ENCODE measurements around the gene RFX2. TPM values are rescaled to one million over a fixed set of nuclear protein-coding genes. Genes with fewer than 3 reads are reported as not detected.

RFX2 gene
- total RNA-seq, 1 experiment from 2014 or later, result 3.7 TPM

DNA sequence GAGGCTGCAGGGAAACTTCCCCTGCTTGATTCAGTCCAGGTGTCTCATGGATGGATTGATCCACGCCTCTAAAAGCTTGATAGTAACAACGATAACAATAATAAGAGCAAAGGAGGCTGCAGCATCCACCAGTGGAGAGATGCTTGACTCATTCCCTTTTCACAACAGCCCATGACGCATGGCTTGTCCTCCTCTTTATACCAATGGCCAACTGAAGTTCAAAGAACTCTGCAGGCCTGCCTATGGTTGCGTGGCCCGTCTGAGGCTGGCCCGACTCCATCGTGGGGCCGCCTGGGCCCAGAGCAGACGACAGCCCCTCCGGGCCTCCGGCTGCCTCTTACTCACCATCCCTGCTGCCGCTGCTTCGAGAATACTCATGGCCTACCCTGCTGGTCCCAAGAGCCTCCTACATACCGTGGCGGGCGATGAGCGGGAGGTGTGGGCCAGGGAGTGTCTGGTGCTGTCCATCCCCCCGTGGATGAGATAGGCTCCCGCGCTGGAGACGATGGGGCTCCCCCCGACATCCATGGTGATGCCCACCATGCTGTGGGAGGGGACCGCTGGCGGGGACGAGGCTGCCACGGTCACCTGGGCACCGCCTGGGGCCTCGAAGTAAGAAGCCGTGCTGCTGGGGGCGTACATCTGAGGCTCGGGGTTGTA, 70.6 kb downstream of the RFX2 start:
- no peaks in the 10 kb centered on the region for H4K20me1 ChIP-seq (ENCODE audit: control insufficient read depth, insufficient read depth, insufficient read length)
- H2BK120ac ChIP-seq (ENCODE audit: low read depth, low read length, poor library complexity, severe bottlenecking), result no peak overlapping the region
- H3K56ac ChIP-seq (ENCODE audit: insufficient read length, low read depth, low read length), result no peak overlapping the region
- H3K14ac ChIP-seq (ENCODE audit: insufficient read depth, low read length), result no peak overlapping the region
- TF ChIP-seq, protein P1, sequence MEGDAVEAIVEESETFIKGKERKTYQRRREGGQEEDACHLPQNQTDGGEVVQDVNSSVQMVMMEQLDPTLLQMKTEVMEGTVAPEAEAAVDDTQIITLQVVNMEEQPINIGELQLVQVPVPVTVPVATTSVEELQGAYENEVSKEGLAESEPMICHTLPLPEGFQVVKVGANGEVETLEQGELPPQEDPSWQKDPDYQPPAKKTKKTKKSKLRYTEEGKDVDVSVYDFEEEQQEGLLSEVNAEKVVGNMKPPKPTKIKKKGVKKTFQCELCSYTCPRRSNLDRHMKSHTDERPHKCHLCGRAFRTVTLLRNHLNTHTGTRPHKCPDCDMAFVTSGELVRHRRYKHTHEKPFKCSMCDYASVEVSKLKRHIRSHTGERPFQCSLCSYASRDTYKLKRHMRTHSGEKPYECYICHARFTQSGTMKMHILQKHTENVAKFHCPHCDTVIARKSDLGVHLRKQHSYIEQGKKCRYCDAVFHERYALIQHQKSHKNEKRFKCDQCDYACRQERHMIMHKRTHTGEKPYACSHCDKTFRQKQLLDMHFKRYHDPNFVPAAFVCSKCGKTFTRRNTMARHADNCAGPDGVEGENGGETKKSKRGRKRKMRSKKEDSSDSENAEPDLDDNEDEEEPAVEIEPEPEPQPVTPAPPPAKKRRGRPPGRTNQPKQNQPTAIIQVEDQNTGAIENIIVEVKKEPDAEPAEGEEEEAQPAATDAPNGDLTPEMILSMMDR (conservative IDR thresholded peaks at IDR 0.05), result no peak
- no peak overlapping the region for H2AFZ ChIP-seq (ENCODE audit: low read length)
- H4K91ac ChIP-seq (ENCODE audit: insufficient read length, low read depth, low read length), result no peak overlapping the region
- H2AK5ac ChIP-seq (ENCODE audit: insufficient read length, low read length), result no peak overlapping the region
- Mint-ChIP-seq H3K4me3 (no peak overlapping the region), H3K36me3 (ENCODE audit: insufficient read depth in 1 of 3, low read depth in 3 of 3) (no peaks in the 10 kb centered on the region), H3K9me3 (peaks cover 0 to 3% of the 10 kb centered on the region in 2 experiments; a peak in 2 of 5 replicates), H3K27ac (no peak overlapping the region), H3K4me1 (no peaks in the 10 kb centered on the region), H3K27me3 (ENCODE audit: low read depth) (peaks cover 5% of the 10 kb centered on the region)
- no peak overlapping the region for H2BK15ac ChIP-seq (ENCODE audit: low read depth, low read length)
- no peak for DNase-seq
- H3K27me3 ChIP-seq (ENCODE audit: insufficient read depth, low read length), result no peaks in the 10 kb centered on the region
- no peak overlapping the region for H3K4ac ChIP-seq (ENCODE audit: low read depth, low read length)
- H3K79me2 ChIP-seq (ENCODE audit: insufficient read depth, low read length), result no peaks in the 10 kb centered on the region
- H3T11ph ChIP-seq (ENCODE audit: low read length), result no peak overlapping the region
- no peak overlapping the region for H3K23ac ChIP-seq (ENCODE audit: insufficient read length, low read depth, low read length)
- no CpG with 5 or more reads among the region's 31 CpGs for WGBS (ENCODE audit: extremely low coverage, insufficient read length, low lambda C conversion rate)
- no peaks in the 10 kb centered on the region for H3K4me1 ChIP-seq (ENCODE audit: insufficient read depth, low read length)
- H2BK20ac ChIP-seq (ENCODE audit: low read depth, low read length, poor library complexity, severe bottlenecking), result no peak overlapping the region
- H3K79me1 ChIP-seq (ENCODE audit: insufficient read depth, low read depth, low read length, poor library complexity, severe bottlenecking), result no peaks in the 10 kb centered on the region
- no peak overlapping the region for H3K4me2 ChIP-seq (ENCODE audit: insufficient read depth, insufficient read length, low read length)
- no peak overlapping the region for H2BK5ac ChIP-seq (ENCODE audit: insufficient read length, low read length)
- no peak overlapping the region for H4K8ac ChIP-seq (replicated peaks; ENCODE audit: insufficient read length, low read depth, low read length)
- no peak overlapping the region for H3K18ac ChIP-seq (ENCODE audit: insufficient read length, low read depth, low read length)
- H3K9ac ChIP-seq (ENCODE audit: extremely low read depth, insufficient read length, low read length), result no peak overlapping the region
- no peak overlapping the region for H2BK12ac ChIP-seq (ENCODE audit: insufficient read length, low read depth, low read length)
- no peaks in the 10 kb centered on the region for H3K23me2 ChIP-seq (ENCODE audit: insufficient read length, low read depth, low read length, poor library complexity, severe bottlenecking)
- H4K5ac ChIP-seq (ENCODE audit: insufficient read length, low read depth, low read length), result no peak overlapping the region
- no peak overlapping the region for H3K27ac ChIP-seq (ENCODE audit: insufficient read length, low read depth, low read length)
- H3K9me3 ChIP-seq (ENCODE audit: control insufficient read depth, low read depth, low read length), result no peaks in the 10 kb centered on the region
